GM12875 (cell line): ENCODE measurements around the gene CMTM7.
"Not testable (repeated sequence)": the region's sequence is repeated elsewhere in the genome, so short reads cannot be mapped to it uniquely, and the experiment has no call there.

ENCODE experiments used
- H3K4me3 ChIP-seq: one replicate; pipeline ENCODE4 v1.5.1; 2011; ENCODE audit warnings: low read depth, low read length, control low read depth
- TF ChIP-seq, protein P1 (sequence below): IDR thresholded peaks from 2 replicates; pipeline ENCODE4 v1.5.1; 2011; ENCODE audit warnings: low read depth, mild to moderate bottlenecking, control low read depth, inconsistent platforms, low read length, moderate library complexity, borderline replicate concordance; ENCODE audit not compliant: insufficient read depth

Gene CMTM7

GRCh38 chr3:32438596-32439344 is 47.1 kb downstream of the CMTM7 start:
- TF ChIP-seq, protein P1, sequence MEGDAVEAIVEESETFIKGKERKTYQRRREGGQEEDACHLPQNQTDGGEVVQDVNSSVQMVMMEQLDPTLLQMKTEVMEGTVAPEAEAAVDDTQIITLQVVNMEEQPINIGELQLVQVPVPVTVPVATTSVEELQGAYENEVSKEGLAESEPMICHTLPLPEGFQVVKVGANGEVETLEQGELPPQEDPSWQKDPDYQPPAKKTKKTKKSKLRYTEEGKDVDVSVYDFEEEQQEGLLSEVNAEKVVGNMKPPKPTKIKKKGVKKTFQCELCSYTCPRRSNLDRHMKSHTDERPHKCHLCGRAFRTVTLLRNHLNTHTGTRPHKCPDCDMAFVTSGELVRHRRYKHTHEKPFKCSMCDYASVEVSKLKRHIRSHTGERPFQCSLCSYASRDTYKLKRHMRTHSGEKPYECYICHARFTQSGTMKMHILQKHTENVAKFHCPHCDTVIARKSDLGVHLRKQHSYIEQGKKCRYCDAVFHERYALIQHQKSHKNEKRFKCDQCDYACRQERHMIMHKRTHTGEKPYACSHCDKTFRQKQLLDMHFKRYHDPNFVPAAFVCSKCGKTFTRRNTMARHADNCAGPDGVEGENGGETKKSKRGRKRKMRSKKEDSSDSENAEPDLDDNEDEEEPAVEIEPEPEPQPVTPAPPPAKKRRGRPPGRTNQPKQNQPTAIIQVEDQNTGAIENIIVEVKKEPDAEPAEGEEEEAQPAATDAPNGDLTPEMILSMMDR, result no peak

GRCh38 chr3:32439421-32439820 is 47.8 kb downstream of the CMTM7 start:
- not testable (repeated sequence) for H3K4me3 ChIP-seq

More at GRCh38 chr3:32438596-32439344, 47.1 kb downstream of the CMTM7 start:
- H3K4me3 ChIP-seq, result no peak overlapping the region

DNA sequence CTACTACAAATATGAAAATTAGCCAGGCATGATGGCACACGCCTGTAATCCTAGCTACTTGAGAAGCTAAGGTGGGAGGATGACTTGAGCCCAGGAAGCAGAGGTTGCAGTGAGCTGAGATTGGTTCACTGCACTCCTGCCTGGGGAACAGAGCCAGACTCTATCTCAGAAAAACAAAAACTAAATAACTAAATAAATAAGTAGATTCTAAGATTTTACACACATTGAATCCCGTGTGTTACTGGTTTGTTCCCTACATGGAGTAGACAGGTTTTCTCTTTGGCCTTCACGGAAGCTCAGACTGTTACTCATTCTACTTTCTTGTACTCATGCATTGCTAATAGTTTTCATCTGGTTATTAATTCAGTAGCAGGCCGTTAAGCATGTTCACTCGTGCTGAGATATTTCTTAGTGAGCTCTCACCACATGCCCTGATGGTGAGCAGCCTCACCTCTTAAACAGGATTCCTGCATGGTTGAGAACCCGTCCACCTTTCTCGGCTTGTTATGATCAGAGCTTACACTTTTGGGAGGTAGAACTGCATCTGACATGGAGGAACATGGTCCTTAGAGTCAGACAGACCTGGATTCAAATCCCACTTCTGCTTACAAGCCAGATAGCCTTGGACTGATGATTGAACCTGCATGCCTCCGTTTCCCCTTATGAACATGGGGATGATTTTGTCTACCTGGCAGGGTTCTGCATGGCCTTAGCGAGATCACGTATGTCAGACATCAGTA is 49.1 kb downstream of the CMTM7 start:
- TF ChIP-seq, protein P1, result no peak
- no peak overlapping the region for H3K4me3 ChIP-seq

GRCh38 chr3:32442766-32443165 is 51.1 kb downstream of the CMTM7 start:
- no peak overlapping the region for H3K4me3 ChIP-seq
- TF ChIP-seq, protein P1, result no peak

DNA sequence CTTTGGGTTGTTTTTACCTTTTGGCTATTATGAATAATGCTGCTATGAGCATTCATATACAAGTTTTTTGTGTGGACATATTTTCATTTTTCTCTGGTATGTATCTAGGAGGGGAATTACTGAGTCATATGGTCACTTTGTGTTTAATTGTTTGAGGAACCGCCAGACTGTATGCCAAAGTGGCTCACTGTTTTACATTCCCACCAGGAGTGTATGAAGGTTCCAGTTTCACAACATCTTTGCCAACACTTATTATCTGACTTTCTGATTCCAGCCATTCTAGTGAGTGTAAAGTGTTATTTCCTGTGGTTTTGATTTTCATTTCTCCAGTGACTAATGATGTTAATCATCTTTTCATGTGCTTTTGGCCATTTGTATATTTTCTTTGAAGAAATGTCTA is 51.8 kb downstream of the CMTM7 start:
- TF ChIP-seq, protein P1, result no peak
- H3K4me3 ChIP-seq, result no peak overlapping the region

DNA sequence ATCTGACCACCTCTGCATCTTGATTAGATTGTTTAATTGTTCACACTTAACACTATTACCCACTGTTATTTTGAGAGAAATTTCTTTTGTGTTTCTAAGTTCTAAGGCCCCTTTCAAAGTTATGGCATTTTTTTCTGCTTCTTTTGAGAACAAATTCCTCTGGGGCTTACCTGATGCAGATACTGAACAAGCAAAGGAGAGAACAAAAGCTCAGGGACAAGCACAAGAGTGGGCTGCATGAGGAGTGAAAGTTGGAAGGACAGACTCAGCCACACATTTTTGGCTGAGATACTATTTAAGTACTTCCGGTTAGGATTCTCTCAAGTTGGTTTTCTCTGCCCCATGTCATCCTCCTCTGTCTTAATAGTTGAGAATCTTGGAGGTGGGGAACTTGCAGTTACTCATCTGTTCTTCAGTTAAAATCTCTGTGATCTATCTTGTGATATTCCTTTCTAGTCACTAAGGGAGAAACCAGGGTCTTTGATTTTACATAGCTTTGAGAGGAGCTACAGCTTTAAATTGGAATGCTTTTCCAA is 56.3 kb downstream of the CMTM7 start:
- no peak overlapping the region for H3K4me3 ChIP-seq
- TF ChIP-seq, protein P1, result no peak

DNA sequence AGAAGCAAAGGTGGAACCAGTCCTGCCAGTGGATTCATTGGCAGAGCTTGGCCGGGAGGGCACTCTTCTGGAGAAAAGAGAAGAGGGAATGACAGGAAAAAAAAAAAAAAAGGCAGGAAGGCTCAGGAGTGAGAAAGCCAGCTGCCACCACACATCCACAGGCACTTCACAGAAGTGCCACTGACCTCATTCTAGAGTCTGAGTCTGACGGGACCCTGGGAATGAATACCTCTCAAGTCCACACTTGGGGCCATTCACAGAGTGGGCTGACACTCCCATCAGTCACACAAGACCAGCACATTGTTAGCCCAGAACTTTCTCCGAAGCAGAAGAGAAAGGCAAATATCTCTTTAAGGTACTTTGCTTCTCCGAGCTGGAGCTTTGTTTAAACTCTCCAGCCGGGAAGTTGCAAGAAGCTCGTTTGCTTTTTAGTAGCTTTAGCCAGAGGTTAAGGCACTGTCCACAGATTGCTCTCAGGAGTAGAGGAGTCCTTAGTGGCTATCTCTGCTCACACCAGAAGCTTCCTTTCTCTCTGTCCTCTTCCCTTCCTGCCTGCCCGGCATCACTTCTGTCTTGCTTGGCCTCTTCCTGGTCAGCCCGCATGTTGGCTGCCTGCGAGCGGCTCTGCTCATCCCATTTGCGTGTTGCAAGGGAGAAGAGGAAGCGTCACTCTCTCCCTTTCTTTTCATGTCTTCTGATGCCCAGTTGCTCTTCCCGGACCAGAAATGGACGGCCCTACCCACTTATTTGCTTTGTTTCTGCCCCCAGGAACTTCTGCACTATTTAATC is 57.2 kb downstream of the CMTM7 start:
- TF ChIP-seq, protein P1, result no peak
- H3K4me3 ChIP-seq, result no peak overlapping the region
